ENCODE data around the gene PPP6C. TPM values are rescaled to one million over a fixed set of nuclear protein-coding genes. Genes with fewer than 3 reads are reported as not detected.

The PPP6C gene
- total and polyA plus RNA-seq, 2 of the 13 experiments (the other 11 are each of a cell fraction or from before 2014, with no cell fraction given), result 18.5 to 20.9 TPM

- H3K4me3 ChIP-seq (replicated peaks in 1 of 3; ENCODE audit: insufficient read depth in 1 of 3, low read depth in 2 of 3, low read length in 3 of 3), result peak within 1 kb of the TSS; percentile 76 to 90 (median 77)
- FAIRE-seq (peak; percentile 56), ATAC-seq (peak; percentile 93), DNase-seq (ENCODE audit: low spot score) (peak; percentile 89)
- no peaks in the 10 kb centered on the region for H3K9me3 ChIP-seq (ENCODE audit: low read length)
- in situ Hi-C loops (cut with HindIII; ENCODE audit: extremely low pct_ligation_motif_present, low pct_unique_long_range_greater_than_20kb), result no loop called here
- BruUV-seq (replicated peaks), result TSS peak; percentile 83
- intact Hi-C loops (cut with micrococcal nuclease; ENCODE audit: unreplicated experiment), result loop anchor here (2.0 kb wide), 1 partner anchor 40 kb away; the partner anchor contains the start of gene HSPA5
- CTCF ChIA-PET (ENCODE audit: low intra/inter-chr PET ratio, low total read pairs), result no interaction called here
- H3K9ac ChIP-seq (ENCODE audit: insufficient read depth, low read depth, low read length), result peak within 1 kb of the TSS; percentile 78
- H3K27ac ChIP-seq (ENCODE audit: extremely low read length, insufficient read depth, low read length), result peak within 1 kb of the TSS; percentile 91
- POLR2A ChIA-PET, result interaction anchor here (0.7 to 4.6 kb wide), 7 partner anchors 10 to 370 kb away, joined by 3 to 59 read pairs (median 6); partner anchors contain the start of genes HSPA5 and PPP6C
- peaks cover 0 to 5% of the 10 kb centered on the region in 2 experiments; a peak in 1 of 5 replicates for H3K36me3 ChIP-seq (replicated peaks in 1 of 2; ENCODE audit: control insufficient read depth in 1 of 2, insufficient read depth in 2 of 2, low read length in 2 of 2)
- H4K20me1 ChIP-seq (ENCODE audit: insufficient read depth, low read length), result no peaks in the 10 kb centered on the region
- no peak within 1 kb of the TSS for H2AFZ ChIP-seq (ENCODE audit: low read length)
- peak within 1 kb of the TSS; percentile 95 for H3K4me2 ChIP-seq (ENCODE audit: low read depth, low read length)
- H3K27me3 ChIP-seq (ENCODE audit: control insufficient read depth in 1 of 2, insufficient read depth in 2 of 2, low read length in 2 of 2), result no peaks in the 10 kb centered on the region
- peaks cover 51% of the 10 kb centered on the region for H3K4me1 ChIP-seq (ENCODE audit: insufficient read depth, low read length)
- H3K79me2 ChIP-seq (ENCODE audit: insufficient read depth, low read length), result peaks cover 10% of the 10 kb centered on the region
- under 1% methylated on average over 27 of the region's 51 CpGs for WGBS (ENCODE audit: low lambda C conversion rate)
- peak; percentile 29; the same call in 1 of the 2 replicates for TF ChIP-seq ZNF619 (CRISPR knock-in tag; IDR thresholded peaks at IDR 0.05)
- TF ChIP-seq HNF4A (CRISPR knock-in tag; IDR thresholded peaks at IDR 0.05), result peak; percentile 56
- TF ChIP-seq ZBTB7A (CRISPR knock-in tag; IDR thresholded peaks at IDR 0.05), result no peak
- TF ChIP-seq ZNF251 (CRISPR knock-in tag; IDR thresholded peaks at IDR 0.05), result no peak
- TF ChIP-seq HNF1B (CRISPR knock-in tag; IDR thresholded peaks at IDR 0.05), result peak; percentile 93; the same call in 1 of the 2 replicates
- 0 out of 2 replicates have a peak, but pooled peaks have one; percentile 12 for TF ChIP-seq CTCF (CRISPR knock-in tag; IDR thresholded peaks at IDR 0.05)
- no peak for TF ChIP-seq ZNF572 (CRISPR knock-in tag; IDR thresholded peaks at IDR 0.05)
- peak; percentile 67; the same call in 1 of the 2 replicates for TF ChIP-seq ZSCAN9 (CRISPR knock-in tag; IDR thresholded peaks at IDR 0.05; ENCODE audit: borderline replicate concordance)
- TF ChIP-seq MEIS2 (CRISPR knock-in tag; IDR thresholded peaks at IDR 0.05), result peak; percentile 36; the same call in 1 of the 2 replicates
- no peak for TF ChIP-seq ATAD3A (CRISPR knock-in tag; IDR thresholded peaks at IDR 0.05)
- TF ChIP-seq SP4 (CRISPR knock-in tag; IDR thresholded peaks at IDR 0.05), result peak; percentile 81
- peak; percentile 88 for TF ChIP-seq DNMT3B (CRISPR knock-in tag; conservative IDR thresholded peaks at IDR 0.05)
- TF ChIP-seq AGO1 (IDR thresholded peaks at IDR 0.05; ENCODE audit: low read depth, low read length, poor library complexity, severe bottlenecking), result peak; percentile 39
- 0 out of 2 replicates have a peak, but pooled peaks have one; percentile 39 for TF ChIP-seq HOXD1 (CRISPR knock-in tag; IDR thresholded peaks at IDR 0.05)
- TF ChIP-seq ZNF800 (CRISPR knock-in tag; IDR thresholded peaks at IDR 0.05), result 0 out of 2 replicates have a peak, but pooled peaks have one; percentile 18
- no peak for TF ChIP-seq PLSCR1 (CRISPR knock-in tag; IDR thresholded peaks at IDR 0.05; ENCODE audit: borderline replicate concordance)
- no peak for TF ChIP-seq EHMT2 (IDR thresholded peaks at IDR 0.05; ENCODE audit: borderline replicate concordance, low read depth, low read length)
Measured at GRCh38 chr9:125200216-125201047, 10.8 kb upstream of the PPP6C start, which contains the start of gene RABEPK. TSS of gene RABEPK (plus strand) at chr9:125200542. CDS start at chr9:125203014, 2,472 bp downstream.
